Keratinocyte (primary cell): ENCODE measurements around the gene C1orf35. TPM values are rescaled to one million over a fixed set of nuclear protein-coding genes. Genes with fewer than 3 reads are reported as not detected.

Experiments
- DNase-seq: peaks from one replicate; pipeline ENCODE4 v3.0.0-alpha.2; 2011; ENCODE audit warnings: low read depth, missing footprints, low spot score
- FAIRE-seq: peaks from 2 replicates; lab custom pipeline; 2011; peaks lifted over from hg19 to GRCh38; lab: Jason Lieb, UNC
- H2AFZ ChIP-seq: 2 replicates; pipeline ENCODE4 v1.6.0; 2012; ENCODE audit warnings: low read length, control low read depth, inconsistent platforms; ENCODE audit not compliant: control insufficient read depth
- H3K27ac ChIP-seq: 2 replicates; pipeline ENCODE4 v1.5.1; 2011; ENCODE audit warnings: low read length; ENCODE audit not compliant: control insufficient read depth, insufficient read depth
- H3K27me3 ChIP-seq: 3 replicates; pipeline ENCODE4 v1.6.0; 2011; ENCODE audit warnings: low read length; ENCODE audit not compliant: control insufficient read depth, insufficient read depth; ENCODE audit errors: extremely low read depth
- H3K36me3 ChIP-seq, 2 experiments: 2 replicates in 1 of 2; 3 replicates in 1 of 2; pipeline ENCODE4 v1.5.1; 2011; ENCODE audit warnings: low read length in 2 of 2, mild to moderate bottlenecking in 1 of 2; ENCODE audit not compliant: control insufficient read depth in 2 of 2, insufficient read depth in 2 of 2; ENCODE audit errors: extremely low read depth in 1 of 2
- H3K4me1 ChIP-seq: 3 replicates; pipeline ENCODE4 v1.5.1; 2011; ENCODE audit warnings: low read length; ENCODE audit not compliant: control insufficient read depth, insufficient read depth; ENCODE audit errors: extremely low read depth
- H3K4me2 ChIP-seq: 3 replicates; pipeline ENCODE4 v1.6.0; 2011; ENCODE audit warnings: low read depth, low read length; ENCODE audit not compliant: control insufficient read depth, insufficient read depth; ENCODE audit errors: extremely low read depth
- H3K4me3 ChIP-seq, 3 experiments: fragments of 200-600 bp in 1 of 3; sonication (generic) in 1 of 3; 2 replicates in 2 of 3; 3 replicates in 1 of 3; pipeline ENCODE4 v1.5.1; 2011 to 2016; ENCODE audit warnings: low read length in 3 of 3, mild to moderate bottlenecking in 3 of 3, control low read depth in 2 of 3, inconsistent platforms in 1 of 3, low read depth in 1 of 3, mixed read lengths in 1 of 3, mixed run types in 1 of 3, moderate library complexity in 1 of 3; ENCODE audit not compliant: control insufficient read depth in 2 of 3, insufficient read depth in 2 of 3; ENCODE audit errors: extremely low read depth in 1 of 3
- H3K79me2 ChIP-seq: 2 replicates; pipeline ENCODE4 v1.6.0; 2012; ENCODE audit warnings: low read length; ENCODE audit not compliant: control insufficient read depth, insufficient read depth
- H3K9ac ChIP-seq: 3 replicates; pipeline ENCODE4 v1.6.0; 2011; ENCODE audit warnings: low read length; ENCODE audit not compliant: control insufficient read depth, insufficient read depth; ENCODE audit errors: extremely low read depth
- H3K9me1 ChIP-seq: 3 replicates; pipeline ENCODE4 v1.6.0; 2011; ENCODE audit warnings: low read length; ENCODE audit not compliant: control insufficient read depth, insufficient read depth; ENCODE audit errors: extremely low read depth
- H3K9me3 ChIP-seq: 2 replicates; pipeline ENCODE4 v1.5.1; 2012; ENCODE audit warnings: low read depth, low read length; ENCODE audit not compliant: control insufficient read depth
- H4K20me1 ChIP-seq: 3 replicates; pipeline ENCODE4 v1.6.0; 2011; ENCODE audit warnings: low read length; ENCODE audit not compliant: control insufficient read depth, insufficient read depth; ENCODE audit errors: extremely low read depth
- EZH2 ChIP-seq: IDR thresholded peaks from one replicate; pipeline ENCODE4 v1.6.1; 2012; ENCODE audit warnings: inconsistent platforms, mild to moderate bottlenecking, low read length, moderate library complexity
- dilution Hi-C: fragments of 300-500 bp; cut with MboI; formaldehyde crosslinking; loops from one replicate; pipeline ENCODE4 v1.7.0; 2020; ENCODE audit warnings: low sequenced_read_pairs; ENCODE audit not compliant: extremely low pct_ligation_motif_present
- polyA plus RNA-seq, 5 experiments: library from polyadenylated mRNA; depleted of rRNA in 3 of 5; stranded (reverse) in 3 of 5; stranded (forward) in 1 of 5; unstranded in 1 of 5; fragments of >200 nt; gene quantifications; 1 replicate in 1 of 5; 2 replicates in 3 of 5; 3 replicates in 1 of 5; pipeline versions ENCODE4 v1.2.1 to v1.2.3, GENCODE V29; 2011 to 2012; ENCODE audit warnings: missing spikeins in 2 of 5, low read depth in 1 of 5, low replicate concordance in 1 of 5
- TF ChIP-seq, protein P1 (sequence below), 3 experiments: IDR thresholded peaks in 1 of 3; conservative IDR thresholded peaks in 1 of 3; optimal IDR thresholded peaks in 1 of 3; 2 replicates in 2 of 3; 3 replicates in 1 of 3; pipeline versions ENCODE3 to v1.5.1; 2011; ENCODE audit warnings: low read length in 3 of 3, mild to moderate bottlenecking in 3 of 3, moderate library complexity in 2 of 3, control low read depth in 1 of 3, inconsistent platforms in 1 of 3; ENCODE audit not compliant: insufficient read depth in 2 of 3; ENCODE audit errors: extremely low read depth in 1 of 3

Gene C1orf35
- polyA plus RNA-seq, 1 donor (not counting 4 experiments of a cell fraction or from before 2014, with no cell fraction given): 8.2 TPM

- Histone ChIP-seq H3K79me2 (no peaks in the 10 kb centered on the region), H3K9ac (no peak overlapping the region), H3K4me2 (no peak overlapping the region), H3K4me1 (peaks cover 3% of the 10 kb centered on the region), H4K20me1 (no peaks in the 10 kb centered on the region), H3K27me3 (peaks cover 61% of the 10 kb centered on the region), H3K4me3 (no peak overlapping the region), H3K9me3 (no peaks in the 10 kb centered on the region), H3K36me3 (no peaks in the 10 kb centered on the region), H3K9me1 (no peaks in the 10 kb centered on the region), H3K27ac (no peak overlapping the region), H2AFZ (no peak overlapping the region)
- DNase-seq: no peak
- FAIRE-seq: no peak
- dilution Hi-C loops: no loop called here
- TF ChIP-seq EZH2: no peak
- TF ChIP-seq, protein P1, sequence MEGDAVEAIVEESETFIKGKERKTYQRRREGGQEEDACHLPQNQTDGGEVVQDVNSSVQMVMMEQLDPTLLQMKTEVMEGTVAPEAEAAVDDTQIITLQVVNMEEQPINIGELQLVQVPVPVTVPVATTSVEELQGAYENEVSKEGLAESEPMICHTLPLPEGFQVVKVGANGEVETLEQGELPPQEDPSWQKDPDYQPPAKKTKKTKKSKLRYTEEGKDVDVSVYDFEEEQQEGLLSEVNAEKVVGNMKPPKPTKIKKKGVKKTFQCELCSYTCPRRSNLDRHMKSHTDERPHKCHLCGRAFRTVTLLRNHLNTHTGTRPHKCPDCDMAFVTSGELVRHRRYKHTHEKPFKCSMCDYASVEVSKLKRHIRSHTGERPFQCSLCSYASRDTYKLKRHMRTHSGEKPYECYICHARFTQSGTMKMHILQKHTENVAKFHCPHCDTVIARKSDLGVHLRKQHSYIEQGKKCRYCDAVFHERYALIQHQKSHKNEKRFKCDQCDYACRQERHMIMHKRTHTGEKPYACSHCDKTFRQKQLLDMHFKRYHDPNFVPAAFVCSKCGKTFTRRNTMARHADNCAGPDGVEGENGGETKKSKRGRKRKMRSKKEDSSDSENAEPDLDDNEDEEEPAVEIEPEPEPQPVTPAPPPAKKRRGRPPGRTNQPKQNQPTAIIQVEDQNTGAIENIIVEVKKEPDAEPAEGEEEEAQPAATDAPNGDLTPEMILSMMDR (optimal IDR thresholded peaks at IDR 0.05 in 1 of 3, IDR thresholded peaks at IDR 0.05 in 1 of 3, conservative IDR thresholded peaks at IDR 0.05 in 1 of 3; ENCODE audit: extremely low read depth in 1 of 3, insufficient read depth in 2 of 3, low read length in 3 of 3): no peak
Measured at GRCh38 chr1:228062085-228062791, 40.9 kb downstream of the C1orf35 start.

DNA sequence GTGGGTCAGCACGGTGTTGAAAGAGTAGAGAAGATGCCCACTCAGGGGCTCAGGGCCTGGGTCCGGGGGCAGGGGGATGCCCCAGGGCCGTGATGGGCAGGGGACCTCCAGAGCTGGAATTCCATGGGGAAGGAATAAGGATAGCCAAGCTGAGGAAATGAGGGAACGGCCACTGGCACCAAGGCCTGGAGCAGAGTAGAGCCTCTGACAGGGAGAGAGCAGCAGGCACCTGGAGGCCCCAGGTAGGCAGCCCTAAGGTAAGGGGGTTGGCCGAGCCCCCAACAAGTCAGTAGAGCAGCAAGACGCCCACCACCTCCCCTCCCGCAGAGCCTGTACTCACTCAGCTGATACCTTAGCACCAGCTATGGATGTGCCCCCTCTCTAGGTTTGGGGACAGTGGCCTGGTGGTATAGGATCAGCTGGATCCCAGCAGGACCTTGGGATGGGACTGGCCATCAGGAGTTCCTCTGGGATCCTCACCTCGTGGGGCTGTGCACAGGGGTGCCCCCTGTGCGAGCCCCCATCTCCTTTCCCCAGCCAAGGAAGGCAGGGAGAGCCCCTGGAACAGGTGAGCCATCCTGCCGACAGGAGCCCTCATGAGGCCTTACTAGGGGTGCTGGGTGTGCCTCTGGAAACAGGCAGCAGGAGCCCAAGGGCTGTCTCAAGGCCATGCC, 41.6 kb downstream of the C1orf35 start:
- no peak overlapping the region for H2AFZ ChIP-seq
- H4K20me1 ChIP-seq: no peaks in the 10 kb centered on the region
- no peaks in the 10 kb centered on the region for H3K79me2 ChIP-seq
- H3K36me3 ChIP-seq: no peaks in the 10 kb centered on the region
- peaks cover 54% of the 10 kb centered on the region for H3K27me3 ChIP-seq
- no peak overlapping the region for H3K4me2 ChIP-seq
- no peak overlapping the region for H3K4me3 ChIP-seq
- no peak overlapping the region for H3K9ac ChIP-seq
- DNase-seq (no peak), FAIRE-seq (no peak)
- dilution Hi-C loops: no loop called here
- no peaks in the 10 kb centered on the region for H3K9me3 ChIP-seq
- no peak for TF ChIP-seq EZH2
- TF ChIP-seq, protein P1 (optimal IDR thresholded peaks at IDR 0.05 in 1 of 3, IDR thresholded peaks at IDR 0.05 in 1 of 3, conservative IDR thresholded peaks at IDR 0.05 in 1 of 3; ENCODE audit: extremely low read depth in 1 of 3, insufficient read depth in 2 of 3, low read length in 3 of 3): no peak
- H3K9me1 ChIP-seq: no peaks in the 10 kb centered on the region
- no peak overlapping the region for H3K27ac ChIP-seq
- peaks cover 3% of the 10 kb centered on the region for H3K4me1 ChIP-seq
